Psoas muscle (tissue), 8 donors: ENCODE data around the gene CDH4. TPM values are rescaled to one million over a fixed set of nuclear protein-coding genes. Genes with fewer than 3 reads are reported as not detected.

ENCODE experiments used
- ATAC-seq, 4 donors: fragments of 200-7000 bp; cut with Tn5 transposase; one replicate each; pipeline ENCODE4 v1.9.1; 2020; ENCODE audit warnings: moderate library complexity in 3 of 4, mild to moderate bottlenecking in 2 of 4
- DNase-seq, 2 donors: peaks; one replicate each; pipeline ENCODE4 v3.0.0-alpha.2; 2020
- H3K27ac ChIP-seq: fragments of 200-600 bp; one replicate; pipeline ENCODE4 v1.8.0; 2022
- H3K27me3 ChIP-seq, 3 donors: fragments of 200-600 bp in 1 of 3; one replicate each; pipeline versions ENCODE4 v1.6.1 to v1.8.0; 2013 to 2022; ENCODE audit warnings: low read length in 2 of 3, mild to moderate bottlenecking in 2 of 3, moderate library complexity in 1 of 3; ENCODE audit not compliant: insufficient read depth in 3 of 3
- H3K36me3 ChIP-seq, 2 donors: fragments of 200-600 bp in 1 of 2; one replicate each; pipeline versions ENCODE4 v1.6.1 to v1.8.0; 2013 to 2022; ENCODE audit warnings: low read depth in 1 of 2, mild to moderate bottlenecking in 1 of 2, moderate library complexity in 1 of 2; ENCODE audit not compliant: insufficient read depth in 1 of 2
- H3K4me1 ChIP-seq: fragments of 200-600 bp; one replicate; pipeline ENCODE4 v1.8.0; 2022
- H3K4me3 ChIP-seq: fragments of 200-600 bp; one replicate; pipeline ENCODE4 v1.8.0; 2022; ENCODE audit warnings: mild to moderate bottlenecking
- H3K9me3 ChIP-seq: fragments of 200-600 bp; one replicate; pipeline ENCODE4 v1.8.0; 2022
- WGBS, 3 donors: extraction: QIAGEN DNeasy Blood & Tissue Kit; methylation state at CpG; one replicate each; pipeline versions ENCODE4 v1.1.6 to v1.1.7; 2013; 5-methylcytosine and 5-hydroxymethylcytosine counted together
- intact Hi-C, 2 donors: fragments of 100-400 bp; cut with DNase I; formaldehyde crosslinking; loops; one replicate each; pipeline versions ENCODE4 v1.11.0 to v1.14.2; 2022
- polyA plus RNA-seq, 3 donors: library from polyadenylated mRNA; stranded (reverse); fragments of 200-250 nt; gene quantifications; one replicate each; pipeline ENCODE4 v1.2.3, GENCODE V29; 2013
- total RNA-seq, 4 donors: library from RNA; stranded (reverse); fragmentation: NEBNext Ultra II Directional in 2 of 4; extraction: Animal tissue kit (Norgen Biotek cat#: 25700) in 2 of 4; gene quantifications; one replicate each; pipeline versions ENCODE4 v1.2.1 to v1.2.4, GENCODE V29; 2021 to 2023
- TF ChIP-seq, protein P1 (sequence below): fragments of 200-600 bp; IDR thresholded peaks from one replicate; pipeline ENCODE4 v1.8.0; 2022; ENCODE audit warnings: antibody characterized with exemption
- donor health status: healthy with polysubstance abuse.
- donor health status: DM: no; HTN: no; CAD: no; lungs with moderate emphysema.
- donor health status: Bipolar disorder and iron deficiency.
- donor health status: healthy.
- donor health status: DM: yes; HTN: yes; CAD: no.
- donor health status: DM: no; HTN: no; CAD: no.
- donor health status: DM: no; HTN: no; CAD: no.
- donor health status: DM: yes; HTN: yes; CAD: no.

The CDH4 gene
- total and polyA plus RNA-seq, 7 donors = 0.26 to 1.0 (median 0.34) TPM

DNA sequence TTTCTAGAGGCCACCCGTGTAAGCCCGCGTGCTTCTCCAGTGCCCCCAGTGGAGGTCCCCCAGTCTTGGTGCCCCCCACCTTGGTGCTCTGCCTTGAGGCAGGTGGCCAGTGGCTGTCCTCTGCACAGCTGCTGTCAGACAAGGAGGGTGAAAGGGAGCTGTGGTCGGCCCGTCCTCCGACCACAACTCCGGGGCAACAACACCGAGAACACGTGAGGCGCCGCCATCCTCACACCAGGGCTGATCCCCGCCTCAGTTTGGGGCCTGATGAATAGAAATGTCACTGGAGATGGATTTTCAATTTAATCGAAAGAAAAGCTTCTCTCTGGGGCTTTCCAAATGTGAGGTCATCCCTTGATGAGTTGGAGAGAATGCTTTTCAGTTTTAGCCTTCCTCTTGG lies 304.6 kb downstream of the CDH4 start:
- H3K36me3 ChIP-seq = no peaks in the 10 kb centered on the region
- no peaks in the 10 kb centered on the region for H3K9me3 ChIP-seq
- no peak for ATAC-seq
- H3K27me3 ChIP-seq = no peaks in the 10 kb centered on the region
- H3K4me3 ChIP-seq = no peak overlapping the region
- H3K27ac ChIP-seq = no peak overlapping the region
- intact Hi-C loops = no loop called here
- DNase-seq = no peak
- TF ChIP-seq, protein P1, sequence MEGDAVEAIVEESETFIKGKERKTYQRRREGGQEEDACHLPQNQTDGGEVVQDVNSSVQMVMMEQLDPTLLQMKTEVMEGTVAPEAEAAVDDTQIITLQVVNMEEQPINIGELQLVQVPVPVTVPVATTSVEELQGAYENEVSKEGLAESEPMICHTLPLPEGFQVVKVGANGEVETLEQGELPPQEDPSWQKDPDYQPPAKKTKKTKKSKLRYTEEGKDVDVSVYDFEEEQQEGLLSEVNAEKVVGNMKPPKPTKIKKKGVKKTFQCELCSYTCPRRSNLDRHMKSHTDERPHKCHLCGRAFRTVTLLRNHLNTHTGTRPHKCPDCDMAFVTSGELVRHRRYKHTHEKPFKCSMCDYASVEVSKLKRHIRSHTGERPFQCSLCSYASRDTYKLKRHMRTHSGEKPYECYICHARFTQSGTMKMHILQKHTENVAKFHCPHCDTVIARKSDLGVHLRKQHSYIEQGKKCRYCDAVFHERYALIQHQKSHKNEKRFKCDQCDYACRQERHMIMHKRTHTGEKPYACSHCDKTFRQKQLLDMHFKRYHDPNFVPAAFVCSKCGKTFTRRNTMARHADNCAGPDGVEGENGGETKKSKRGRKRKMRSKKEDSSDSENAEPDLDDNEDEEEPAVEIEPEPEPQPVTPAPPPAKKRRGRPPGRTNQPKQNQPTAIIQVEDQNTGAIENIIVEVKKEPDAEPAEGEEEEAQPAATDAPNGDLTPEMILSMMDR = no peak
- H3K4me1 ChIP-seq = no peaks in the 10 kb centered on the region
- 90 to 91% (median 91%) methylated on average over 13 of the region's 13 CpGs for WGBS, 3 donors

- TF ChIP-seq, protein P1 = no peak
- no peaks in the 10 kb centered on the region for H3K9me3 ChIP-seq
- ATAC-seq (no peak), DNase-seq (no peak)
- H3K27ac ChIP-seq = no peak overlapping the region
- 83 to 88% (median 87%) methylated on average over 17 of the region's 17 CpGs for WGBS, 3 donors
- H3K36me3 ChIP-seq = no peaks in the 10 kb centered on the region
- H3K4me3 ChIP-seq = no peak overlapping the region
- no peaks in the 10 kb centered on the region for H3K27me3 ChIP-seq
- intact Hi-C loops = no loop called here
- no peaks in the 10 kb centered on the region for H3K4me1 ChIP-seq
Observed at GRCh38 chr20:61557621-61558020, 305.6 kb downstream of the CDH4 start.

- ATAC-seq = no peak
- no peak overlapping the region for H3K4me3 ChIP-seq
- TF ChIP-seq, protein P1 = no peak
- intact Hi-C loops = no loop called here
- 41 to 47% (median 42%) methylated on average over 10 of the region's 10 CpGs for WGBS, 3 donors
- H3K27me3 ChIP-seq = no peaks in the 10 kb centered on the region
- no peaks in the 10 kb centered on the region for H3K4me1 ChIP-seq
- H3K9me3 ChIP-seq = no peaks in the 10 kb centered on the region
- H3K36me3 ChIP-seq = no peaks in the 10 kb centered on the region
- H3K27ac ChIP-seq = no peak overlapping the region
- no peak for DNase-seq
Observed at GRCh38 chr20:61558726-61559125, 306.7 kb downstream of the CDH4 start.

DNA sequence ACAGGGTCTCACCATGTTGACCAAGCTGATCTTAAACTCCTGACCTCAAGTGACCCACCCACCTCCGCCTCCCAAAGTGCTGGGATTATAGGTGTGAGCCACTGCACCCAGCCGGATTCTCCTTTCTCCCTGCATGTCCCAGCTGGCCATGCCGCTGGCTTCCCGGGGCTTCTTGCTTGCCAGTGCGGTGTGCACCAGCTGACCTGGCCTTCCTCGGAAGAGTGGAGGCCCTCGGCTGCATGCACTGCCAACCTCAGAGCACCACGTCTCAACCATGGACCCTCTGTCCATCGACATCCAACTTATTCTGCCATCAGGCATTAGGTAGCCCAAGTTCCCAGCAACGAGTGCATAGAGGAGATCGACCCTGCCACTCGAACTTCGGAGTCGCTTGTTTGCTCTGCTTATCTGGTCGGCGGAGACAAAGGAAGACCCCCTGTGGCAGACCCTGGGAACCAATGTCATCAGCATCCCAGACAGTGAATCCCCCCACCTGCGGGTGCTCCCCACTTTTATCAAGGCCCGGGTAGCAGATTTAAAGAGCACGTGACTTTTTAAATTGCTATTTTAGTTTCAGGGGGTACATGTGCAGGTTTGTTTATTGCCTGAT lies 307.8 kb downstream of the CDH4 start:
- H3K36me3 ChIP-seq = no peaks in the 10 kb centered on the region
- no peaks in the 10 kb centered on the region for H3K4me1 ChIP-seq
- intact Hi-C loops = no loop called here
- TF ChIP-seq, protein P1 = no peak
- H3K4me3 ChIP-seq = no peak overlapping the region
- ATAC-seq (no peak), DNase-seq (no peak)
- no peaks in the 10 kb centered on the region for H3K9me3 ChIP-seq
- no peak overlapping the region for H3K27ac ChIP-seq
- no peaks in the 10 kb centered on the region for H3K27me3 ChIP-seq
- 88 to 91% (median 88%) methylated on average over 19 of the region's 19 CpGs for WGBS, 3 donors

DNA sequence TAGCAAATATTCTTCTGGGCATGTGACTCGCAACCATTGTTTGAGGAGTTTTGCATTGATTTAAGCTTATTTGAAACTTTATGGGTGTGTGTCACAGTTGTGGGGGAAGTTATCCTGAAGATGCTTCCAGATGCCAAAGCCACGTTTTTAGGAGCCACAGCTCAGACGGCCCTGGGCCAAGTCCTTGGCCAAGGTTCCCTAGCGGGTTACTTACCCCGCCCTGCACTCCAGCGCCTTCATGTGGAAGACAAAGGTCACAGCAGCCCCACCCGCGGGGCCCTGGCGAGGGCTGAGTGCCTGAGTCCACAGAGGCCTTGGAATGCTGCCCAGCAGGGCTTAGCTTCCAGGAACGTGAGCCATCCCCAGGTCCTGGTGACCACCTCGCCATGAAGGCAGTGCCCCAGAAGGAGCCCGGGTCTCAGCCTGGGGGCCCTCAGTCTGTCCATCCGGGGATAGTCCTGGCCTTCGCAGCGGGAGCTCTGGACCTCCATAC lies 308.3 kb downstream of the CDH4 start:
- Histone ChIP-seq H3K9me3 (no peaks in the 10 kb centered on the region), H3K4me3 (no peak overlapping the region), H3K27me3 (no peaks in the 10 kb centered on the region), H3K36me3 (no peaks in the 10 kb centered on the region), H3K4me1 (no peaks in the 10 kb centered on the region), H3K27ac (no peak overlapping the region)
- DNase-seq (no peak), ATAC-seq (no peak)
- TF ChIP-seq, protein P1 = no peak
- 70 to 76% (median 72%) methylated on average over 15 of the region's 15 CpGs for WGBS, 3 donors
- intact Hi-C loops = no loop called here
